Sigmoid colon (tissue), 4 donors: ENCODE results near the gene F3.

ENCODE experiments used
- EP300 ChIP-seq, 4 donors: sonication (generic); formaldehyde crosslinking; IDR thresholded peaks; one replicate each; pipeline ENCODE4 v1.6.1; 2017; ENCODE audit warnings: antibody characterized with exemption in 4 of 4
- TF ChIP-seq, protein P1 (sequence below), 4 experiments: fragments of 450-650 bp in 3 of 4; fragments of 200-600 bp in 1 of 4; IDR thresholded peaks; one replicate each; pipeline ENCODE4 v1.5.1; 2016 to 2019; ENCODE audit warnings: antibody characterized with exemption in 4 of 4, mild to moderate bottlenecking in 3 of 4, moderate library complexity in 2 of 4

DNA sequence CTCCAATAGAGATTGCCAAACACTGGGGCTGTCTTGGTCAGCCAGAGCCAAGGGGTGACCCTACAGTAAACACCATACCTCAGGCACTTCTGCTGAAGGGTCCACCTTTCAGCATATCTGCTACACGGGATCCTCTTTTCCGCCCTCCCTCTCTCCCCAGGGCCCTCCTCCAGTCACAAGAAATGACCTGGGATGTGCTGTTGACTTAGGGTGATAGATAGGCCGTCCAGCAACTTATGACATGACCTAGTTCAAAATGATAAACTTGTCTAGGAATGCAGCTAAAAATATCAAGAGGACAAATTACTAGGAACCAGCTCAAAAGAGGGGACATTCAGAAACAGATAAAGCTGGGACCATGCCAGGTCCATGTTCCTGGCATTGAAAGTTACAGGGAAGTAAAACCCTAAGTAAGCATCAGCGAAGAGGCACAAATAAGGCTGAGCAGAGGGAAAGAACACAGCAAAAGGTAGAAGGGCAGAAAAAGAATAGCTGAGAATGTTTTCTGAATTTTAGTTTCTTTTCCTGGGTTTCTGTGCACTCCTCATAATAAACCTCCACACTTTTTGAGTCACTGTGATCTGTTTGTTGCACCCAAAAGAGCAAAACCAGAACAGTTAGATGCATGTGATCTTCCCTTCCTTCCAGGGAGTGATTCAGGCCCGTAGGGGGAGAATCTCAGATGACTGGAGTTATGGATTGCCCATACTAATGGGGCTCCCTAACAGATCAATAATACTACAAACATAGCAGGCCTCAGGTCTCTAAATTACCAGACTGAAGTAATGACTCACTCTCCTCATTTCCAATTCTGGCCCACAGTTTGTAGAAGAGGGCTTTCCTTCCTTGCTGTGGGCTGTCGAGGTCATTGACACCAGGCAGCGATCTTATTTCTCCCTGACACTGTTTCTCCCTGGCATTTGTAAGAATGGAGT, 48.9 kb upstream of the F3 start:
- no peak for TF ChIP-seq EP300 (IDR thresholded peaks at IDR 0.05)
- TF ChIP-seq, protein P1, sequence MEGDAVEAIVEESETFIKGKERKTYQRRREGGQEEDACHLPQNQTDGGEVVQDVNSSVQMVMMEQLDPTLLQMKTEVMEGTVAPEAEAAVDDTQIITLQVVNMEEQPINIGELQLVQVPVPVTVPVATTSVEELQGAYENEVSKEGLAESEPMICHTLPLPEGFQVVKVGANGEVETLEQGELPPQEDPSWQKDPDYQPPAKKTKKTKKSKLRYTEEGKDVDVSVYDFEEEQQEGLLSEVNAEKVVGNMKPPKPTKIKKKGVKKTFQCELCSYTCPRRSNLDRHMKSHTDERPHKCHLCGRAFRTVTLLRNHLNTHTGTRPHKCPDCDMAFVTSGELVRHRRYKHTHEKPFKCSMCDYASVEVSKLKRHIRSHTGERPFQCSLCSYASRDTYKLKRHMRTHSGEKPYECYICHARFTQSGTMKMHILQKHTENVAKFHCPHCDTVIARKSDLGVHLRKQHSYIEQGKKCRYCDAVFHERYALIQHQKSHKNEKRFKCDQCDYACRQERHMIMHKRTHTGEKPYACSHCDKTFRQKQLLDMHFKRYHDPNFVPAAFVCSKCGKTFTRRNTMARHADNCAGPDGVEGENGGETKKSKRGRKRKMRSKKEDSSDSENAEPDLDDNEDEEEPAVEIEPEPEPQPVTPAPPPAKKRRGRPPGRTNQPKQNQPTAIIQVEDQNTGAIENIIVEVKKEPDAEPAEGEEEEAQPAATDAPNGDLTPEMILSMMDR (IDR thresholded peaks at IDR 0.05): no peak
